Measurements from ENCODE around the gene QTRT2. TPM values are rescaled to one million over a fixed set of nuclear protein-coding genes. Genes with fewer than 3 reads are reported as not detected.

Gene QTRT2
- total RNA-seq, 1 donor from 2014 or later = 12.5 TPM

DNA sequence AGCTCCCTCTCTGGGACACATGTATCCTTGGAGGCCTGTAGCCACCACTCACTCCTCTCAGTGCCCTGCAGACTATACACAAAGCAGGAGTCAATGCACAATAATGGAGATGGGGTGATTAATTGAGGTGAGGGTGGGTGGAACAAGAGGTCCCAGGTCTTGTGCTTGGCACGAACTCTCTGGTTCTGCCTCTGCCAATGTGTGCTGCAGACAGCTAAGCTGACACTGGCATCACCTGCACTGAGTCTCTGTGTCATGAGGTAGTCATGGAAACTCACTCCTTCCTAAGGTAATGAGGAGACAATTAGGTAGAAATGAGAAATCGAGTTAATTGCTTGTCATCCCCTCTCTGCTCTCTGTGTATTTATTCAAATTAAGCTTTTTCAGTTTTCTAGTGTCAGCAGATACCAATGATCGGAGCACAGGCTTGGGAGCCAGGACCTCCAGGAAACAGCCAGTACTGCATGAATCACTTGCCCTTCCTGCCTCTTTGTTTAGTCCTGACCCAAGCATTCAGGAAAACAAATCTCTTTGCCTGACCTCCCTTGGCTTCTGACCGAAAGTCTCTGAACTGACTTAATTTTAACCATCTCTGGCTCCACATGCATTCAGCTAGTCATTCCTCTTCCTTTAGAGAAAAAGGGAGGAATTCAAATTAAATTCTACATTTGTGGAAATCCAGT, 65.6 kb downstream of the QTRT2 start:
- TF ChIP-seq, protein P1, sequence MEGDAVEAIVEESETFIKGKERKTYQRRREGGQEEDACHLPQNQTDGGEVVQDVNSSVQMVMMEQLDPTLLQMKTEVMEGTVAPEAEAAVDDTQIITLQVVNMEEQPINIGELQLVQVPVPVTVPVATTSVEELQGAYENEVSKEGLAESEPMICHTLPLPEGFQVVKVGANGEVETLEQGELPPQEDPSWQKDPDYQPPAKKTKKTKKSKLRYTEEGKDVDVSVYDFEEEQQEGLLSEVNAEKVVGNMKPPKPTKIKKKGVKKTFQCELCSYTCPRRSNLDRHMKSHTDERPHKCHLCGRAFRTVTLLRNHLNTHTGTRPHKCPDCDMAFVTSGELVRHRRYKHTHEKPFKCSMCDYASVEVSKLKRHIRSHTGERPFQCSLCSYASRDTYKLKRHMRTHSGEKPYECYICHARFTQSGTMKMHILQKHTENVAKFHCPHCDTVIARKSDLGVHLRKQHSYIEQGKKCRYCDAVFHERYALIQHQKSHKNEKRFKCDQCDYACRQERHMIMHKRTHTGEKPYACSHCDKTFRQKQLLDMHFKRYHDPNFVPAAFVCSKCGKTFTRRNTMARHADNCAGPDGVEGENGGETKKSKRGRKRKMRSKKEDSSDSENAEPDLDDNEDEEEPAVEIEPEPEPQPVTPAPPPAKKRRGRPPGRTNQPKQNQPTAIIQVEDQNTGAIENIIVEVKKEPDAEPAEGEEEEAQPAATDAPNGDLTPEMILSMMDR (IDR thresholded peaks at IDR 0.05) = no peak

DNA sequence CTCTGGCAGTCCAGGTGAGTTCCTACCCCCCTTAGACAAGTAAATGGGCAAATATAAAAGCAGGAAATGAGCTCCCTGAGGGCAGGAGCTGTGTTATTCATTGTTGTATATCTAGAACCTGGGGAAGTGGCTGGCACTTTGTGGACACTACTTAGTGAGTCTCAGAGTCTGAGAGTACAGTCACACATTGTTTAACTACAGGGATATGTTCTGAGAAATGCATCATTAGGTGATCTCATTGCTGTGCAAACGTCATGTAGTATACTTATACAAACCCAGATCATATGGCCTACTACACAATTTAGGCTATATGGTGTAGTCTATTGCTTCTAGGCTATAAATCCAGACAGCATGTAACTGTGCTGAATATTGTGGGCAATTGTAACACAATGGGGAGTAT, 69.9 kb downstream of the QTRT2 start:
- TF ChIP-seq, protein P1 (IDR thresholded peaks at IDR 0.05) = no peak
- H3K9me3 Mint-ChIP-seq (ENCODE audit: low read depth) = no peaks in the 10 kb centered on the region
- no peaks in the 10 kb centered on the region for H3K36me3 Mint-ChIP-seq (ENCODE audit: low read depth)
- peaks cover 4% of the 10 kb centered on the region for H3K4me1 Mint-ChIP-seq (ENCODE audit: low read depth)
- no peak overlapping the region for H3K27ac Mint-ChIP-seq (ENCODE audit: unreplicated experiment)
- no peak overlapping the region for H3K4me3 Mint-ChIP-seq (ENCODE audit: unreplicated experiment)
- no peaks in the 10 kb centered on the region for H3K27me3 Mint-ChIP-seq (ENCODE audit: low read depth)
- no peak for DNase-seq (ENCODE audit: low spot score)

More for the DNA sequence above, 65.6 kb downstream of the QTRT2 start:
- Mint-ChIP-seq H3K9me3 (ENCODE audit: low read depth) (no peaks in the 10 kb centered on the region), H3K27me3 (ENCODE audit: low read depth) (no peaks in the 10 kb centered on the region), H3K4me3 (ENCODE audit: unreplicated experiment) (no peak overlapping the region), H3K27ac (ENCODE audit: unreplicated experiment) (no peak overlapping the region), H3K36me3 (ENCODE audit: low read depth) (no peaks in the 10 kb centered on the region), H3K4me1 (ENCODE audit: low read depth) (peaks cover 4% of the 10 kb centered on the region)
- no peak for DNase-seq (ENCODE audit: low spot score)

DNA sequence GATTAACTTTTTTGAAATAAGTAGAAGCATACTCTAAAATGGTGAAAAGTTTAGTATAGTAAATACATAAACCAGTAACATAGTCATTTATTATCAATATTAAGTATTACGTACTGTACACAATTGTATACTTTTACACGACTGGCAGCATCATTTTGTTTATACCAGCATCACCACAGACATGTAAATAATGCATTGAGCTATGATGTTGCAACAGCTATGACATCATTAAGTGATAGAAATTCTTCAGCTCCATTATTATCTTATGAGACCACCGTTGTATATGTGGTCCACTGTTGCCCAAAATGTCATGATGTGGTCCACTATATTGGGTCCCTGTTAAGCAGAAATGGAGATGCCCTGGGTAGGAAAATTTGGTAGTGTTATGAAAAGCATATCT, 71.0 kb downstream of the QTRT2 start:
- no peaks in the 10 kb centered on the region for H3K36me3 Mint-ChIP-seq (ENCODE audit: low read depth)
- H3K27me3 Mint-ChIP-seq (ENCODE audit: low read depth) = peaks cover 4% of the 10 kb centered on the region
- H3K4me3 Mint-ChIP-seq (ENCODE audit: unreplicated experiment) = no peak overlapping the region
- no peak overlapping the region for H3K27ac Mint-ChIP-seq (ENCODE audit: unreplicated experiment)
- H3K9me3 Mint-ChIP-seq (ENCODE audit: low read depth) = peaks cover 2% of the 10 kb centered on the region
- no peak for DNase-seq (ENCODE audit: low spot score)
- TF ChIP-seq, protein P1 (IDR thresholded peaks at IDR 0.05) = no peak
- H3K4me1 Mint-ChIP-seq (ENCODE audit: low read depth) = no peaks in the 10 kb centered on the region

DNA sequence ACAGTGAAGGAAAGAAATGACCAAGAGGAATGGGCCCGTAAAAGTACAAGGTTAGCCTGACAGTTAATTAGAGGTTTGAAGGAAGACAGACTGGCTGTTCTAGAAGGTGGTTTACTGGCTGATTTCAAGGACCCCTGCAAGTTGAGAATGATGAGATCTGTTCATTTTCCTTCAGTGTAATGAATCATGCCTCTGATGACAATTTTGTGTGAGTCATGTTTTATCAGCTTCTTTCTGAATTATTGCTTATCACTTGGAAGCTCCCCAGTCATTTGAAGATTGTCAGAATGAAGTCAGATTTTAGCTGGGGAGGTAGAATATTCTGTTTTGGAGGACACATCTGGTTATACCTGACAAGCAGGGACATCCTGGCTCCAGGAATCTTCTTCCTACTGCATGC, 71.7 kb downstream of the QTRT2 start:
- Mint-ChIP-seq H3K4me1 (ENCODE audit: low read depth) (no peaks in the 10 kb centered on the region), H3K27me3 (ENCODE audit: low read depth) (peaks cover 6% of the 10 kb centered on the region), H3K36me3 (ENCODE audit: low read depth) (no peaks in the 10 kb centered on the region), H3K4me3 (ENCODE audit: unreplicated experiment) (no peak overlapping the region), H3K27ac (ENCODE audit: unreplicated experiment) (no peak overlapping the region), H3K9me3 (ENCODE audit: low read depth) (peaks cover 2% of the 10 kb centered on the region)
- TF ChIP-seq, protein P1 (IDR thresholded peaks at IDR 0.05) = no peak
- DNase-seq (ENCODE audit: low spot score) = no peak

DNA sequence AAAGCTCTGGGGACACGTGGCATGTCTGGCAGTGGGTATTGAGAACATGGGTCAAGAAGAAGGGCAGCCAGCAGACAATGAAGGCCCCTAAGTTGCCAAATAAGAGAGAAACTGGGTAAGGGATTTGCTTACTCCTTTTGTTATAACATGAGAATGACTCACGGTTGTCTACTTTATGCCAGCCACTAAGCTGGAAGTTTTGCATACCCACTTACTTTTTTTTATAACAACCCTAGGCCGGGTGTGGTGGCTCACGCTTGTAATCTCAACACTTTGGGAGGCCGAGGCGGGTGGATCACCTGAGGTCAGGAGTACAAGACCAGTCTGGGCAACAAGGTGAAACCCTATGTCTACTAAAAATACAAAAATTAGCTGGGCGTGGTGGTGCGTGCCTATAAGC, 72.3 kb downstream of the QTRT2 start:
- DNase-seq (ENCODE audit: low spot score) = no peak
- TF ChIP-seq, protein P1 (IDR thresholded peaks at IDR 0.05) = no peak
- no peak overlapping the region for H3K4me3 Mint-ChIP-seq (ENCODE audit: unreplicated experiment)

More for the DNA sequence above, 72.3 kb downstream of the QTRT2 start:
- H3K36me3 Mint-ChIP-seq (ENCODE audit: low read depth) = no peaks in the 10 kb centered on the region
- H3K27me3 Mint-ChIP-seq (ENCODE audit: low read depth) = peaks cover 11% of the 10 kb centered on the region
- peaks cover 2% of the 10 kb centered on the region for H3K9me3 Mint-ChIP-seq (ENCODE audit: low read depth)
- H3K27ac Mint-ChIP-seq (ENCODE audit: unreplicated experiment) = no peak overlapping the region
- H3K4me1 Mint-ChIP-seq (ENCODE audit: low read depth) = no peaks in the 10 kb centered on the region

All from chondrocyte (in vitro differentiated cells).